NCI-H1092 (cell line): ENCODE measurements around the gene HOXA3.

Source experiments
- DNase-seq: peaks from one replicate; lab custom pipeline; 2025; lab: John Stamatoyannopoulos, UW

Gene HOXA3

GRCh38 chr7:27151931-27152815 is at the start of gene HOXA3:
HOXA3 (minus strand) TSS chr7:27152583; CDS start chr7:27110640, 41,943 bp downstream.
- no peak for DNase-seq

GRCh38 chr7:27201580-27202017 is 49.2 kb upstream of the HOXA3 start:
- no peak for DNase-seq

GRCh38 chr7:27200761-27201579 is 48.6 kb upstream of the HOXA3 start:
- no peak for DNase-seq

- DNase-seq, result peak; percentile 76
These were observed 47.7 kb upstream of the HOXA3 start, which contains the start of gene HOXA13 for GRCh38 chr7:27199849-27200760. HOXA13 (minus strand) TSS chr7:27200091; CDS start chr7:27200077, 14 bp downstream.

GRCh38 chr7:27198871-27199801 is 46.8 kb upstream of the HOXA3 start:
- no peak for DNase-seq

GRCh38 chr7:27198138-27198841 is 45.9 kb upstream of the HOXA3 start:
- no peak for DNase-seq

- no peak for DNase-seq
These were observed 45.0 kb upstream of the HOXA3 start for GRCh38 chr7:27197137-27198042.

- peak; percentile 68 for DNase-seq
These were observed 43.9 kb upstream of the HOXA3 start for GRCh38 chr7:27196287-27196767.

- no peak for DNase-seq
These were observed 42.5 kb upstream of the HOXA3 start for GRCh38 chr7:27194686-27195379.

GRCh38 chr7:27194002-27194352 is 41.6 kb upstream of the HOXA3 start:
- DNase-seq, result no peak

- no peak for DNase-seq
These were observed 41.1 kb upstream of the HOXA3 start for GRCh38 chr7:27193335-27194001.

- DNase-seq, result no peak
These were observed 40.4 kb upstream of the HOXA3 start for GRCh38 chr7:27192546-27193334.

- DNase-seq, result no peak
These were observed 39.6 kb upstream of the HOXA3 start for GRCh38 chr7:27191833-27192545.

- no peak for DNase-seq
These were observed 38.9 kb upstream of the HOXA3 start for GRCh38 chr7:27191161-27191731.

- DNase-seq, result no peak
These were observed 37.8 kb upstream of the HOXA3 start for GRCh38 chr7:27189997-27190748.
